NOMO-1 (cell line): ENCODE measurements around the gene ROBO1.
"Not testable (repeated sequence)": the region's sequence is repeated elsewhere in the genome, so short reads cannot be mapped to it uniquely, and the experiment has no call there.

ENCODE experiments used
- DNase-seq, 2 experiments: peaks; one replicate each; lab custom pipeline; 2025; ENCODE audit not compliant: unreplicated experiment in 2 of 2; lab: John Stamatoyannopoulos, UW

ROBO1 gene

DNA sequence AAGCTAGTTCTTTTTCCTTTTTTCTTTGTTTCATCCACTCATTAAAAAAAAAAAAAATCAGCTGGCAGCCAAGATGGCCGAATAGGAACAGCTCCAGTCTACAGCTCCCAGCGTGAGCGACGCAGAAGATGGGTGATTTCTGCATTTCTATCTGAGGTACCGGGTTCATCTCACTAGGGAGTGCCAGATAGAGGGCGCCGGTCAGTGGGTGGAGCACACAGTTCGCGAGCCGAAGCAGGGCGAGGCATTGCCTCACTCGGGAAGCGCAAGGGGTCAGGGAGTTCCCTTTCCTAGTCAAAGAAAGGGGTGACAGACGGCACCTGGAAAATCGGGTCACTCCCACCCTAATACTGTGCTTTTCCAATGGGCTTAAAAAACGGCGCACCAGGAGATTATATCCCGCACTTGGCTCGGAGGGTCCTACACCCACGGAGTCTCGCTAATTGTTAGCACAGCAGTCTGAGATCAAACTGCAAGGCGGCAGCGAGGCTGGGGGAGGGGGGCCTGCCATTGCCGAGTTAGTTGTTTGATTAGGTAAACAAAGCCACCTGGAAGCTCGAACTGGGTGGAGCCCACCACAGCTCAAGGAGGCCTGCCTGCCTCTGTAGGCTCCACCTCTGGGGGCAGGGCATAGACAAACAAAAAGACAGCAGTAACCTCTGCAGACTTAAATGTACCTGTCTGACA lies 1092.5 kb downstream of the ROBO1 start:
- not testable (repeated sequence) for DNase-seq

DNA sequence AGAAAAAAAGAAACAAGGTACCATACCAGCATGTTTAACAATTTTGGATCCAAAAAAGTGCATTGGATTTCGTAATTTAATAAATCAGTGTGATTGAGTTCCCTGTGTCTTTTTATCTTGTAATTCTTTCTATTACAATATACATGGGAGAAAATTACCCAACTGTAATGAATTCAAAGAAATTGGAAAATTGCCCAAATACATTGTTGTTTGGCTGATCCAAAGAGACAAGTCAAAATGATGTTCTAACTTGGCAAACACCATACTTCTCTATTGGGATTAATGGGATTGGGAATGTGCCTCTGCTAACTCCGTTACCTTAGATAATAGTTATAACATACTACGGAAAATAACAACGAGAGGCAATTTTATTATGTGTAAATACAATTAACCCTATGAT lies 1097.1 kb downstream of the ROBO1 start:
- no peak for DNase-seq

DNA sequence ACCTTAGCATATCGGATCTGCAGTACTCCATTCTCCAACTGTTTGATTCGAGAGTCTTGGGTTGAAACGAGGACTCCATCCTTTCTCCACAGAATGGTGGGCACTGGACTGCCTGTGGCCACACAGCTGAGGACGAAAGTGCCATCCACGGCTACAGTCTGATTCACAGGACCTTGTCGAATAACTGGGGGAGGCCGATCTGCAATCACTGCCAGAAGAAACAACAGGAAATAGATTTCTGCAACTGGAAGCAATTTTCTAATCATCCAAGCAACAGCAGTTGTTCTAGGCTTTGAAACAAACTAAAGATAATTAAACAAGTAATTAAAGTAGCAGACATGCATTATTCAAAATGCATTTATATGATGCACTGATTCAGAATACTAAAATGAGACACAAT lies 1097.7 kb downstream of the ROBO1 start:
- no peak for DNase-seq

DNA sequence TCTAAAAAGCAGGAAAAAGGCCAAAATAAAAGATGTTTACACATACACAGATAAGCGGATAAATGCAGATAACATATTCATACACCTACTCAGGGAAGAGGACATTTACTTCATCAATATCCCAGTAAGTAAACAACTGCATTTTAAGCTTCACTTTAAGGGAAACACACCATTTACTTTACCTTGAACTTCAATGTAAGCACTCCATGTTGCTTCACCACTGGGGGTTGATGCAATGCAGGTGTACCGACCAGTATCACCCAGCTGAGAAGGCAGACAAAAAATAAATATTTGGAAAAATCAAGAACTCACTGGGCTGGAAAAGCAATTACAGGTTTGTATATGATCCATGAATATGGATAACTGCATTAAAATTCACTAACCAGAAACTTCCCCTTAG lies 1099.5 kb downstream of the ROBO1 start:
- no peak for DNase-seq

DNA sequence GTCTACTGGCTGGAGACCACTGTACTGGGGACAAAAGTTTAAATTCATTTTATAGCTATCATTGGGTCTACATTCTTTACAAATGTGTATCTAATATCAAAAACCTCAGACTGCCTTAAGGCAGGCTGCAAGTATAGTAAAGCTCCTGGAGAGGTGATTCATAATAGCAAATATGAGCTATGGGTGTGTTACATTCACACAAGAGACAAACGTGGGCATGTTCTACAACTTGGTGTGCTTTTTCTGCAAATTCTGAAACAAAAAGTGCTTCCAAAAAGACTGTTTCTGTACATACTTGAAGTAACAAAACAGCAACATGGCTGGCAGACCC lies 1101.4 kb downstream of the ROBO1 start:
- DNase-seq, result no peak

DNA sequence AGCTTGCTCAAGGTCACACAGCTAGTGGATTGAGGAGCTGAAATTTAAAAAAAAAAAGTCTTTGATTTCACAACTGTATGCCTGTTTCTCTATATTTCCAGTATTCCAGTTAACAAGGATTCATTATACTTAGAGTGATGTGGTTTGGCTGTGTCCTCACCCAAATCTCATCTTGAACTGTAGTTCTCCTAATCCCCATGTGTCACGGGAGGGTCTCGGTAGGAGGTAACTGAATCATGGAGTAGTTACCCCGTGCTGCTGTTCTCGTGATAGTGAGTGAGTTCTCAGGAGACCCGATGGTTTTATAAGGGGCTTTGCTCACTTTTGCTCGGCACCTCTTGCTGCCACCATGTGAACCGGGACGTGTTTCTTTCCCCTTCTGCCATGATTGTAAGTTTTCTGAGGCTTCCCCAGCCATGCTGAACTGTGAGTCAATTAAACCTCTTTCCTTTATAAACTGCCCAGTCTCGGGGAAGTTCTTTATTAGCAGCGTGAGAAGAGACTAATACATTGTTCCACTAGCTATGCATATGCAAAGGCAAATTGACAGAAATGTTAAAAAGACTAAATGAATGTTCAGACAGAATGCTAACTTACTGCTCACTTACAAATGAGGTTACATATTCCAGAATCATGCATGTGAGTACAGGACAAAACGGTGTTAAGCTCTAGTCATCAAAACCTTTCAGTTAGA lies 1101.9 kb downstream of the ROBO1 start:
- no peak for DNase-seq

DNA sequence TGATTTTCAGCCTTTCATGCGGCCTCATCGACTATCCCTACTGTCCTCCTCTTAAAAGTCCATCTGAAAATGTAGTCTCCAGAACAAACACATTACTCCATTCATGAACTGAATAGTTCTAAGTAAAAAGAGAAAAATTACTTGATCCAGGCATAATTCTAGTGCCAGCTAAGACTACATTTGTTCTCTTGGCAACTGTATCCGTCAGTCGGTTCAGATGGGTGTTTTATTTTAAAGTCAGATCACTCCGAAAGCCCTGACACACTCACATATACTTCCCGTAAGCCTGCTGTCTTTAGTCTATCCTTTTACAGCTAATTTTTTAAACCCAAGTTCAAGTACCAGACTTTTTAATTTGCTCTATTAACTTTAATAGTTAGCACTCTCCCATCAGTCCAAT lies 1102.7 kb downstream of the ROBO1 start:
- DNase-seq, result no peak

DNA sequence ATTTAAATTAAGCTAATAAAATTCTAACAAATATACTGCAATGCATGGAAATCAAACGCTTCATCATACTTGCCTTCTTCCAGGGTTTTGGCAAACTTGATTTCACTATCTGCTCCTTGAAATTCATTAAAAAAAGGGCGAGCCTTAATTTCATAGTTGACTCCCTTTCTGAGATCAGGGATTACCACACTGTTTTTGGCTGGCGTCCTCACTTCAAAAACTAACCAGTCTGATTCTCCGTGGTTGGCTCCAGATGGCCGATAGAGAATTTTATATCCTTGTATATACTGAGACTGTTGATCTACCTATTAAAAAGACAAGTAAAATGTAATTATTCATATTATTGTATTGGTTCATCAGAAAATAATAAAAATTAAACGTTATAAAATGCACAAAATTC lies 1106.8 kb downstream of the ROBO1 start:
- DNase-seq, result no peak

DNA sequence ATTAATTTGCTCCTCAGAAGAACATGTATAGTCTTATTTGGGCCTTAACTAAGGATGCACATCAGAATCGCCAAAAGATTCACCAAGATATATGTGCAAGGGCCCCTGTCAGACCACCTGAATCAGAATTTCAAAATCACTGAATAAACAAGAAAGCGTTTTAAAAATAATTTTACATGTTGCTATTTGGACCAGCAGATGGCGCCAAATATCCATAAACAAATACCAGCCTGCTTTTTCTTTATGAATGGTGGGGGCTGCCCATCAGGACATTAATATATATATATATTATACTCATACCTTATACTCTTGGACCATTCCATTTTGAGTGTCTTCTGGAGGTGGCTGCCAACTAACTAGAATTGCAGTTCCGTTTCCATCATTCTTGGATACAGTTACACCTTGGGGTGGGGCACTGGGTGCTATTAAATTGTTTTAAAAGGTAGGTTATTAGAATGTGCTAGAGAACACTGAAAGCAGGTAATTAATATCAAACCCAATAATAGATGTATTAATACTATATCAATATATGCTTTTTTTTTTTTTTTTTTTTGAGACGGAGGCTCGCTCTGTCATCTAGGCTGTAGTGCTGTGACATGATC lies 1108.3 kb downstream of the ROBO1 start:
- DNase-seq, result peak; percentile 1 to 30

DNA sequence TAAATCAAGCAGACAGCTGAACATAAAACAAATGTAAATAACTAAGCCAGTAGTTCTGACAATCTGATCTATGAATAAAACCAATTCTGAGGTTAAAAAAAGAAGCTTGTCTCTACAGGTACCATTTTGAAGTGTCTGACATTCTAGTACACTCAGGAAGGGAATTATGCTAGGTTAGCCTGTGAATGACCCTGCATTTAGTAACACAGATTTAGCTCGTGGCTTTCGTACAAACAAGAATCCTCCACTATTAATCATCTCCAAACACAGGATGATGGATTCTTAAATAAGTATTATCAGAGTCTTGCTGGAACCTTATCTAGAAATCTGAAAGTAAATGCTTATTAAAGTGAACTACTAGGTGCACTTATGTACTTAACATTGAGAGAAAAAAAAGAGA lies 1120.1 kb downstream of the ROBO1 start:
- no peak for DNase-seq

DNA sequence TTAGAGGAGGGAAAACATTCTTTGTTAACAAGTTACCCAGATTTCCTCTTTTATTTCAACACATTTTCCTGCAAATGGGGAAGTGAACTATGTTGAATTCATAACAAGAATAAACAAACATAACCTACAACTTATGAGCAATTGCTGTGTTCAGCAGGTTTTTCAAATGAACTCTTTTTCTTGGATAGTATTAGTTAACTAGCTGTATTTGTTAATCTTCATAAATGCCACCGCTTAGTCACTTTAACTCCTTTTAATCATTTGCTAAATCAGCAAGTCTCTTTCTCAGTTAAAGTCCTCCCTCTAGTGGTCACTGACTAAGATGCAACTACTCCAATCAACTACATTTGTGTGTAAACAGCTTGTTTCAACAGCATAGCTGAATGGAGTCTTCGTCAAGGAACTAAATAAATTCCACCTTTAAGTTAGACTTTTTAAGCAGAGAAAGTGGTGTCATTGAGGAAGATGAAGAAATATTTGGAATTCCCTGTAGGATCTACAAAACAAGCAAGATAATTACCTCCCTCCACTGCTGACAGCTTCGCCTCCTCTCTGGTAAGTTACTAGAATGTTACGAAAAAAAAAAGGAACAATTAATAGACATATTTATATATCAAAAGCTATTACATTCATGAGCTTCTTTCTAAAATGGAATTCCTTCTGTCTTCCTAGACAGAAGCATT lies 1122.0 kb downstream of the ROBO1 start:
- peak; percentile 13 to 82 for DNase-seq

DNA sequence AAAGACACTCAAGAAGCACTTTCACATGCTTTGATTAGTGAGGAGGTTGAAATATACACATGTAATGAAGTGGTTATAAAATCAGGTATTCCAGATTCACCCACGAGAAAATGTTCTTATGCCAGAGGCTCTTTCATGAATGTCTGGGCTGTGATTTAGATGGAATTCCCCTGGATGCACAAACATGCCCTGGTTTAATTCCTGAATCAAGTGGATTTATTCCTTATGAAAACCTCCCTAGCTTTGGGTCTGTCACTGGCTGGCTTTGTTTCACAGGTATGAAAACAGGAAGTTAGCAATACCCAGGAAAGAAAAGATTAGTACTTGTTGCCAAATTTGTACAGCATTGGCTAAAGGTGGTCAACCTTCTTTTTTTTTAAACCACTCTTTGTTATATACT lies 1123.0 kb downstream of the ROBO1 start:
- peak; percentile 0 to 8 for DNase-seq

DNA sequence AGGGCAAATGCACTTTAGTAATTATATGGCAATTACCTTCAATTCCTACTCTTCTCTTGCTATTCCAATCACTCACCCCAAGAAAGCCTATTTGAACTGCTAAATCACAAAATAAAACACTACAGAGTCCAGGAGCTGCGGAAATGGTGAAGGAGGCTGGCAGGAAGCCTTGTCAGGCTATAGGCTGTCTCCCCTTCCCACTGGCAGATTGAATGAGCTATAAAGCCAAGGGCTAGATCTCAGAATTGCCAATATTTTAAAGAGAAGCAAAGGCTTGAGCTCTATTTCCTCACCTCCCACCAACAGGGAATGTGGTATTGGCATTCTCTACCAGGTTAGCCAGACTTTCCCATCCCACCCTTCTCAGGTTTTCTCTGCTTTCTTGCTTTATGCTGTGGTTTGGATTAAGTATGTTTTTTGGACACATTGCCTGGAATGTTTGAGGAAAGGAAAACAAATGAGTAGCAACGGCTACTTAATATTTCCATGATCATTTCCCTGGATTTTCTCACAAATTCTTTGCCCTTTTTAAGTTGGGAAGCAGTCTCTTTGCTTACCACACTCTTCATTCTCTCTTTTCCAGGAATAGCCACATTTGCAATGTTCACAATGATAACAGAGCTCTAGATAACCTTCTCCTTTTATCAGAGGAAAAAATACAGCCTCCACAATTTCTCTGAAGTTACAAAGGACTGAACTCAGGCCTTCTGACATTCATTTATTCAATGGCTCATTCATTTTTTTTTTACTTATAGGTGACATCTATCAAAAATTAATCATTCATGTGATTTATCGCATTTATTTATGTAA lies 1125.4 kb downstream of the ROBO1 start:
- no peak for DNase-seq

DNA sequence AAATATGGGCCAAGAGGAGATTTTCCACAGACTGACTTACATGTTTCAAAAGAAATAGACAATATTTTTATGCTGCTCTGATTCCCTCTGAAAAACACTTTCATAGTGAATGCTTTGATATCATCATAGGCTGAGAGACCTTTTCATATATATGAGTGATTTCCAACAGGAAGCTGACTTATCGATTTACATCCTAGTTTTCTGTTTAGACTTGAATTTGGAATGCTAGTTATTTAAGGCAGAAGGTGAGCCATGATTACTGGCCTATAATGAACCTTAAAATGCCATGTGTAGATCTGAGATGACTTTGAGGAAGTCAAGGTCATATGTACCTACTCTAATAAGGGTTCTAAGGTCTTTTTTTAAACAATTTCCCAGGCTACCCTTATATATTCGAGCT lies 1126.1 kb downstream of the ROBO1 start:
- DNase-seq, result no peak

DNA sequence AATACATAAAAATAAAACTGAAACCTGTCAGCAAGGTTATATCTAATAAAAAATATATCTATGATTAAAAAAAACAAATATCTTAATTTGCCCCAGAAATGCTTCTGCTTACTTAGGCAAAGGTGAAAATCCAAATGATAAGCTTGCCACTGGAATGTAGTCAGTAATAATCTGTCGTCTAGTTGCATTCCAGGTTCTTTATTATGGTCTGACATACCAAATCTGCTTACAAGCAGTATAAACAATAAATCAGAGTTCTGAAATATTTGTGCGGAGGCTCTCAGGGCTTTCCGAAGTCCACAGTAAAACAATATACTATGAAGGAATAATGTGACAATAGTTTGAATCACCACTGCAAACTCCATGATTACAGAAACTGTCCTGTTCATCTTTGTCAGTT lies 1133.5 kb downstream of the ROBO1 start:
- no peak for DNase-seq

DNA sequence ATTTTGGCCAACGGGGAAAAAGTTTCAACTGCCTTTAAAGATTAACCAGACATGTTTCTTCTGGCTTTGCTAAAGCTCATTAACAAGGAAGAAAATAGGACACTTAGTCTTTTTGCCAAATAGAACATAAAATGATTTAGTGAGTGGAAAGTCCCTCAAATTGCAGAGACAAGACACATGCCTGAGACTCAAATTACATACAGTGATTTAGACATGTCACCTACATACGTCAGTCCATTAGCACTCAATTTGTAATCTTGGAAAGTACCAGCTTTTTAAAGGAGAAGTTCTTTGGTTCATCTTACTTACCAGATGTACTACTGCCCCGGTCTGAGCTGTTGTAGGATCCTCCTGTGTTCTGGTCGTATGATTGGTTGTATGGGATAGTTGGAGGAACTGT lies 1134.2 kb downstream of the ROBO1 start:
- no peak for DNase-seq

DNA sequence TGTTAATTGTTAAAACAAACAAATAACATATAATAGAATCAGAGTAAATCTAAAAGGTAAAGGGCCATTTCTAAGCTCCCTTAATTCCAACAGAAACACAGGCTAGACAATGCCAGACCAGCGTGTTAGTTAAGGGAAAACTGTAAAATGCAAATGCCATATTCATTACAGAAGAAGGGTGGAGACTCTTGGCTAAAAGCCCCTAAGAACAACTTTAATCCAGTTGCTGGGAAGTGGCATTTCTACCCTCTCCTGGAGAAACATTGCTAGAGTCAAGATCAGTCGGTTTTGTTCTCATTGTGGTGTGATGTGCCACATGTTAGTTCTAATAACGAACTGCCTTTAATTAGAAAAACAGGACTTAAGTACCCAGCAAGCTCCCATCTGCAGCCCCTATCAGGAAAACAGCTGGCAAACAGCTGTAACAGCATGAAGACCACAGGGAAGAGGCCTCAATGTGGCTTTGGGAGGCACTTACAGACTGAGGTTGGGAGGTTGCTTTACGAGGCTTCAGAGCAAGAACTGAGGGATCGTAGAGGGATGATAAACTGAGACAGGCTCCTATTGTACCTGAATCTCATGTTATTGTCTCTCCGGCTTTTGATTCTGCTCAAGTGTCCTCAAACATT lies 1134.8 kb downstream of the ROBO1 start:
- DNase-seq, result no peak

DNA sequence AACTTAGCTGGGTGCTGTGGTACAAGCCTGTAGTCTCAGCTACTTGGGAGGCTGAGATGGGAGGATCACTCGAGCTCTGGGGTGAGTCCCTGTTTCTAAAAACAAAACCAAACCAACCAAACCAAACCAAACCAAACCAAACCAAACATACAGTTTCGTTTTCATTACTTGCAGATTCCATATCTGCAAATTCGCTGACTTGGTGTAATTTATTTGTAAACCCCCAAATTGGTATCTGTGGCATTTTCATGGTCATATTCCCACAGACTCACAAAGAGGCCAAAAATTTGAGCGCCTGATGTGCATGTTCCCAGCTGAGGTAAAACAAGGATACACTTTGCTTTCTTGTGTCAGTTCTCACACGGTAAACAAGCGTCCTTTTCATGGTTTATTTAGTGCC lies 1138.3 kb downstream of the ROBO1 start:
- no peak for DNase-seq

DNA sequence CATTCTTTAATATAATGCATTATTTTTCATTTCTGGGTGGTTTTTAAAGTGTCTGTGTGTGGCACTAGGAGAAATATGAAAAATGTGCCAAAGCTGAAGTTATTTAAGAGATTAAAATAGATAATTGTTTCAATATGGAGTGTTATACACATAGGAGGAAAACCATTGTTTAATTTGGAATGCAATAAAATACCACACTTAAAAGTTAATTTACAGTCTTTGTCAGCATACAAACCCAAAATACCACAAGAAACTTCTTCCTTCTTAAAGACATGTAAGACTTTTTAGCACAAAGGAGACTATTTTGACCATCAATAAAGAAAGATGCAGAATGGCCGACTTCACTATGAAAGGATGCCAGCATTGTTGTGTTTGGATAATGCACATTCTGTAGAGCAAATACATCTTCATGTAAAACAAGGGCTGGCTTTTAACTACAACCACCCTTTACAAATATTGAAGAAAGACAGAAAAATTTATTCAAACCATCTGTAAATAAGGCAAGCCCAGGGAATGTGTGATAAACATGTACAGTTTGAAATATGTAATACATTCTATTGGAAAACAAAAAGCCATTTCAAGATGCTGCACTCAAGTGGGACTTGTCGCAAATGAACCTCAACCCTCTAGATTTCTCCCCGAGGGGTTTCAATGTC lies 1146.6 kb downstream of the ROBO1 start:
- DNase-seq, result no peak

DNA sequence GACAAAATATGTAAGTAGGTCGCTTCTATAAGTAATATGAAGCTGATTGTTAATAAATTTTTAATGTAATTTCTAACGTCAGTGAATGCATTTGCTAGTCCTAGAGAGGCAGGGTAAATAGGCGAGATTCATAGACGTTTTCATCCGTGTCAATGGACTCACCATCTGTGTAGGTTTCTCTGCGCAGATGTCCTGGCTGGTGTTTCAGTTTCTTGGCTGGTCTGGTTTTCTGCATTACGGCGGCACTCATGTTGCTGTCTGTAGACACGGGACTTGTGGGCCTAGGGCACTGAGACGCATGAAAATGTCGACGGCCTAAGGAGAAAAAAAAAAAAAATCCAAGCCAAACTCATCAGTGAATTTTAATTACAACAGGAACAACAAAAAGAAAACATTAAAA lies 1153.3 kb downstream of the ROBO1 start:
- DNase-seq, result no peak
